ENCODE measurements around the gene IER3IP1.
"Not testable (repeated sequence)": the region's sequence is repeated elsewhere in the genome, so short reads cannot be mapped to it uniquely, and the experiment has no call there.

IER3IP1 gene, protein sequence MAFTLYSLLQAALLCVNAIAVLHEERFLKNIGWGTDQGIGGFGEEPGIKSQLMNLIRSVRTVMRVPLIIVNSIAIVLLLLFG

DNA sequence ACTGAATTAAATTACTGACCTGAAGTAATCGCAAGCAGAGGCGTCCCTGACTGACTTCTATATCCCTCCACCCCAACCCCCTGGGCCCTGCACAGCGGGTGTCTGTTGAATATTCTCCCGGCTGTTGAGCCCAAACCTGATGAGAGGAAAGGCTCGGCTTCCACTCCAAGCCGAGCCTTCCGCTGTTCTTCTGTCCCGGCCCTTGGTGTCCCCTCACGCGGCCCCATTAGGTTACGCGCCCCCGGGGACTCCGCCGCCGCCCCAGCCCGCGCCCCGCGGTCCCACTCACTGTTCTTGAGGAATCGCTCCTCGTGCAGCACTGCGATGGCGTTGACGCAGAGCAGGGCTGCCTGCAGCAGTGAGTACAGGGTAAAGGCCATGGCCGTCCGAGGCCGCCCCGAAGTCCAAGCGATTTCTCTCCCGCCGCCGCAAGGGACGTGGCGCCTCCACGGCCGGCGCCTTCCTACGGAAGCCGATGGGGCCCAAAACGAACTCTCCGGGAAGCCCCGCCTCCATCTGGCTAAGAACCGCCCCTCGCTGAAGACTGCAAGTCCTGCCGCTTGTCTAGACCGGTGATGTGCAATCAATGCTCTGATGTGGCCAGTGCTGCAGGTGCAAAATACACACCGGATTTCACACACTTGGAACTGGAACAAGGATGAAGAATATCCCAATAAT, at the start of gene IER3IP1:
Gene IER3IP1 (minus strand): TSS at position 467 of the 678 bp plus-strand sequence. CDS start 87 bp downstream, at position 380.
- DNase-seq (ENCODE audit: low read depth in 1 of 2, low spot score in 1 of 2) = peak; percentile 72 to 84

- no peak for DNase-seq (ENCODE audit: low read depth in 1 of 2, low spot score in 1 of 2)
These were observed 39.5 kb upstream of the IER3IP1 start for GRCh38 chr18:47215554-47216138.

DNA sequence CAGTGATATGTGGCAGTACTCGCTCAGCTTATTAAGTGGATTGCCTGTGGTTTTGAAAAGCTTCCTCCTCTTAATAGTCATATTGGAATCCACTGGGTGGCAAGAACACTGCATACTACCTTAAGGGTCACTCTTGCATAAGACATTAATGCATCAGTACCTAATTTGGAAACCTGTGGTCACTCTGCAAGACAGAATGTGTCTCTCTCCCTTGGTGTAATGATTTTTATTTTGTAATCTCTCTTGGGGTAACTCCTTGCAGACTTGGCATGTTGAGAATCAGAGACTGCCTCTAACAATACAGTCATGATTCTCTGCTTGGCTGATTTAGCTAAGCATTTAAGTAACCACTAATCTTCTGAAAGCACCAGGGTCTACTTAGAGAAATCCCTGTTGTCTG, 33.0 kb upstream of the IER3IP1 start:
- DNase-seq (ENCODE audit: low read depth in 1 of 2, low spot score in 1 of 2) = no peak

DNA sequence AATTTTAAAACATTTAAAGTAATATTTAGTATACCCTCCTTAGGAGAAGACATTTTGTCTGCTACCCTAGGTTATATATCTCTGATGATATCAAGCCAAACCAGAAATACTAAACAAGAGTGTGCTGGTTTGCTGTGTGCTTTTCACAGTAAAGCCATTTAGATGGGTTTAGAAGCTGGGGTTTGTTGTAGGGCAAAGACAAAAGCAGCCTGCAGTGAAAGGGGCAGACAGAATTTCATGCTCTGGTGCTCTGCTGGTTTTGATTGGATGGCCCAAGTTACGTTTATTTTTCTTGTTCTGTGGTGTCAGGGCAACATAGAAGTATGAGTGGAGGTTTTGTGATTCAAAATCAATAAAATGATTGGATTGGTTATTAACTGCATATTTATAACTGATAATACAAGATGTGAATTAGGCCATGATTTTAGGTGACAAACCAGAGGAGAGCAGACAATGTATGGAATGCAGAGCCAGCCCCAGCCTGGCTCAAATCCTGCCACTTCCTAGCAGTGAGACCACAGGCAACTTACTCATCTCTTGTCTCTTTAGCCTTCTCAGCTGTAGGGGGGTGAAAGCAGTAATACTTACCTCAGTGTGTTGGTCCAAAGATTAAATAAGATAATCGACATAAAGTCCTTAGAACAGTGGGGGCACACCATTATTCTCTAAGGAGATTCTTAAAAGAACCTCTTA, 30.9 kb upstream of the IER3IP1 start:
- DNase-seq (ENCODE audit: low read depth in 1 of 2, low spot score in 1 of 2) = no peak

DNA sequence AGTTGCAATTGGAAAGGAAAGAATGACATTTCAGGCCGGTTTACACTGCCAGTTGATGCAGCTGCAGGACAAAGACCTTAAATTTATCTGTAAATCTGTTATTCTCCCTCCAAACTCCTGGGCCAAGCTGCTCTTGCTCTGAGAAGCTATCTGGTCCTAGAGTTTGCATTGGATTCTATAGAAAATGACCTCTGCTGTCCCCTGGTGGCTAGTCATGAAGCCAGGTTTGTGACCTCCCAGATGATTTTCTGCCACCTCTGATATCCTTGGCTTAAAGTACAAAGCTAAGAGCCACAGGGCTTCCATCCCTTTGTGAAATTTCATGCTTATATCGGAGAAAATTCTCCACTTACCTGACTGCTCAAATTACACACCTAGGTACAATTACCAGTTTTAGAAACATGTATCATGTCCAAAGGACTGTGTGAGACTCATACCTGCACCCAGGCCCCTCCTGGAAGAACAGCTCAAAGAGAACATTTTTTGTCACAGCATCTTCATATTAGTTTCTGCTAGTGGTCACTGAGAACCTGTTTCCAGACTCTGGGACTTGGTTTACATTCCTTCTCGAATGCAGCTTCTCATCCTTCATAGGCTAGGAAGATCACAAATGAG, 28.9 kb upstream of the IER3IP1 start:
- no peak for DNase-seq (ENCODE audit: low read depth in 1 of 2, low spot score in 1 of 2)

GRCh38 chr18:47203626-47204464, 27.7 kb upstream of the IER3IP1 start:
- no peak for DNase-seq (ENCODE audit: low read depth in 1 of 2, low spot score in 1 of 2)

GRCh38 chr18:47195961-47196360, 19.8 kb upstream of the IER3IP1 start:
- DNase-seq (ENCODE audit: low read depth in 1 of 2, low spot score in 1 of 2) = not testable (repeated sequence)

GRCh38 chr18:47191961-47192360, 15.8 kb upstream of the IER3IP1 start:
- no peak for DNase-seq (ENCODE audit: low read depth in 1 of 2, low spot score in 1 of 2)

DNA sequence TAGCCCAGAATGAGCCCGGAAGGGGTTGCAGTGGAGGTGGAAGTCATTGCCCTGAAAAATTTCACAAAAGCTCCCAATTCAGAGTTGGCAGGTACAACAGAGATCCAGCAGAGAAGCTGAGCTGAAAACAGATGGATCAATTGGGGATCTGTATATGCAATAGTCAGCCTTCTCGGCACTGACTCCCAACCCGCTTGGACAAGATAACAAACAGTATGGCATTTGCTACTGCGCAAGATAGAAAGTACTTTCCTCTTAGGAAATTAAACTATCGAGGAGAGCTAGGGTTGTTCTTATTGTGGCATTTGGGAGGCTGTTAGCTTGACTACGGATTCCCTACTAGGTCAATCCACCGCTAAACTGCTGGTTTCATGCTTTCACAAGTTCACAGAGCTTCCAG, 11.6 kb upstream of the IER3IP1 start:
- DNase-seq (ENCODE audit: low read depth in 1 of 2, low spot score in 1 of 2) = no peak

- no peak for DNase-seq (ENCODE audit: low read depth in 1 of 2, low spot score in 1 of 2)
These were observed 8.4 kb upstream of the IER3IP1 start for GRCh38 chr18:47184419-47185050.

- DNase-seq (ENCODE audit: low read depth in 1 of 2, low spot score in 1 of 2) = not testable (repeated sequence)
These were observed 6.0 kb upstream of the IER3IP1 start for GRCh38 chr18:47182156-47182555.

DNA sequence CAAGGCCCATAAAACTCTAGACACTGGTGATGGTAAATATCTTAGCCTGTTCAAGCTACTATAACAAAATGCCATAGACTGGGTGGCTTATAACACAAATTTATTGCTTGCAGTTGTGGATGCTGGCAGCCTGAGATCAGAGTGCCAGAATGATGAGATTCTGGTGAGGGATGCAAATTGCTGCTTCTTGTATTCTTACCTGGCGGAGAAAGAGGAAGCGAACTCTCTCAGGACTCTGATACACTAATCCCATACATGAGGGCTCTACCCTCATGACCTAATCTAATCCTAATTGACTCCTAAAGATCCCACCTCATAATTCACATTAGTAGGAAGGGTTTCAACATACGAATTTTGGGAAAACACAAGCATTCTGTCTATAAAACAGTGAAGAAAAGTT, 4.6 kb upstream of the IER3IP1 start:
- DNase-seq (ENCODE audit: low read depth in 1 of 2, low spot score in 1 of 2) = no peak

DNA sequence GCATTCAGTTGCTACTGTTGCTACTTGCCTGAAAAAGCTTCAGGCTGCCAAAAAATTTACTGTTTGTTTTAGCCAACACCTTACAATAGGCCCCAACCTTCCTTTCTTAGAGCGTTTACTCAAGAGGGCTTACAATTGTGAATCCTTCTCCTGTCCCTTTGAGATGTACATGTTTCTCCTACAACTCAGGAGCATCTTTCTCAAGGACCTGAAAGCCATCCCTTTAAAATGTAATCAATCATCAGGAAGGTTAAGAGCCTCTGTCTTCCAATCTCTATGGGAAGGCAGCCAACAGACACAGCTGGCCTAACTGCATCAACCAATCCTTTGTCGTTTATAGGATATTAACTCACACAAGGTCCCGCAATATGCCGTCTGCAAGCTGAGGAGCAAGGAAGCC, 3.4 kb upstream of the IER3IP1 start:
- DNase-seq (ENCODE audit: low read depth in 1 of 2, low spot score in 1 of 2) = no peak

GRCh38 chr18:47175283-47175897, 774 bp downstream of the IER3IP1 start:
- no peak for DNase-seq (ENCODE audit: low read depth in 1 of 2, low spot score in 1 of 2)

DNA sequence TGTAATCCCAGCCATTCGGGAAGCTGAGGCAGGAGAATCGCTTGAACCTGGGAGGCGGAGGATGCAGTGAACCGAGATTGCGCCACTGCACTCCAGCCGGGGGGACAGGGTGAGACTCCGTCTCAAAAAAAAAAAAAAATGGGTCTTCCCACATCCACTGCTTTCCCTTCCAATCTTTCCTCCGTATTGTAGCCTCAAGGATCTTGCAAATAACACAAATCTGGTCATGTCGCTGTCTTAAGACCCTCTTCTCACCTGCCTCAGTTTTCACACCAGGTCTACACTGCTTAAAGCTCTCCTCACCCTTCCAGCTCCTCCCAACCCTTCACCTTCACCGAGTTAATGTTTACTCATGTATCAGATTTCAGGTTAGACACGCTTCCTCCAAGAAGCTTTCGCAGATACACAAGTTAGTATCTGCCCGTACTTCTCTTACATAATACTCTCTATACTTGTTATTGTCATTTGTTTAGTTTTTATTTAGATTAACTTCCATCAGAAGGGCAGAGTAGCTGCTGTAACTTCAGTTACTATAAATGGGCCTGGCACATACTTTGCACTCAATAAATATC, 1.5 kb downstream of the IER3IP1 start:
- no peak for DNase-seq (ENCODE audit: low read depth in 1 of 2, low spot score in 1 of 2)

- no peak for DNase-seq (ENCODE audit: low read depth in 1 of 2, low spot score in 1 of 2)
These were observed 3.7 kb downstream of the IER3IP1 start for GRCh38 chr18:47172476-47172875.

GRCh38 chr18:47168913-47169312, 7.3 kb downstream of the IER3IP1 start:
- DNase-seq (ENCODE audit: low read depth in 1 of 2, low spot score in 1 of 2) = no peak

DNA sequence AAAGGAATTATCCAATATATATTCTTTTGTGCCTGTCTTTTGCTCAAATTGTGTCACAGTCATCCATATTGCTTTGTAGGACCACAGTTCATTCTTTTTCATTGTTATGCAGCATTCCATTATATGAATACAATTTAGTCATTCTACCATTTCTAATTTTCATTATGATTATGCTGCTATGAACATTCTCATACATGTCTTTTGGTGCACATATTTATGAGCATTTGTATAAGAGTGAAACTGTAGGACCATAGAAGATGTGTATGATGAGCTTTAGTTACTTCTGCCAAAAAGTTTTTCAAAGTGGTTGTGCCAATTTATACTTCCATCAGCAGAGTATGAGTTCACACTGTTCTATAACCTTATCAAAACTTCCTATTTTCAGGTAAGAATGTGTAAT, 7.7 kb downstream of the IER3IP1 start:
- DNase-seq (ENCODE audit: low read depth in 1 of 2, low spot score in 1 of 2) = no peak

GRCh38 chr18:47166294-47166693, 9.9 kb downstream of the IER3IP1 start:
- DNase-seq (ENCODE audit: low read depth in 1 of 2, low spot score in 1 of 2) = no peak

GRCh38 chr18:47163241-47163640, 12.9 kb downstream of the IER3IP1 start:
- DNase-seq (ENCODE audit: low read depth in 1 of 2, low spot score in 1 of 2) = no peak
